GM18861 (cell line): ENCODE results near the gene INPP5A.
"Not testable (repeated sequence)": the region's sequence is repeated elsewhere in the genome, so short reads cannot be mapped to it uniquely, and the experiment has no call there.

ENCODE experiments used
- ATAC-seq: cut with Tn5 transposase; IDR thresholded peaks from one replicate; pipeline ENCODE4 v1.9.1; 2021; ENCODE audit not compliant: unreplicated experiment

Gene INPP5A

GRCh38 chr10:132748545-132749370, 211.2 kb downstream of the INPP5A start:
- no peak for ATAC-seq

GRCh38 chr10:132749371-132749795, 211.8 kb downstream of the INPP5A start:
- ATAC-seq: no peak

GRCh38 chr10:132750936-132751335, 213.3 kb downstream of the INPP5A start:
- no peak for ATAC-seq

GRCh38 chr10:132752378-132752777, 214.8 kb downstream of the INPP5A start:
- no peak for ATAC-seq

GRCh38 chr10:132752961-132753360, 215.4 kb downstream of the INPP5A start:
- no peak for ATAC-seq

- ATAC-seq: no peak
These were observed 216.0 kb downstream of the INPP5A start for GRCh38 chr10:132753596-132753995.

- ATAC-seq: no peak
These were observed 216.5 kb downstream of the INPP5A start for GRCh38 chr10:132754071-132754470.

GRCh38 chr10:132755166-132755711, 217.7 kb downstream of the INPP5A start:
- ATAC-seq: no peak

GRCh38 chr10:132756591-132756990, 219.0 kb downstream of the INPP5A start:
- no peak for ATAC-seq

GRCh38 chr10:132757171-132757570, 219.6 kb downstream of the INPP5A start:
- no peak for ATAC-seq

- no peak for ATAC-seq
These were observed 221.3 kb downstream of the INPP5A start for GRCh38 chr10:132758865-132759264.

- no peak for ATAC-seq
These were observed 223.9 kb downstream of the INPP5A start for GRCh38 chr10:132761395-132762060.

- ATAC-seq: no peak
These were observed 224.7 kb downstream of the INPP5A start for GRCh38 chr10:132762267-132762666.

GRCh38 chr10:132763545-132763944, 226.0 kb downstream of the INPP5A start:
- ATAC-seq: no peak

- ATAC-seq: no peak
These were observed 226.5 kb downstream of the INPP5A start for GRCh38 chr10:132764108-132764507.

- ATAC-seq: no peak
These were observed 227.8 kb downstream of the INPP5A start for GRCh38 chr10:132765435-132765834.

- no peak for ATAC-seq
These were observed 228.7 kb downstream of the INPP5A start for GRCh38 chr10:132766291-132766690.

GRCh38 chr10:132768346-132769248, 231.0 kb downstream of the INPP5A start:
- no peak for ATAC-seq

GRCh38 chr10:132770061-132771021, 232.8 kb downstream of the INPP5A start:
- no peak for ATAC-seq

- not testable (repeated sequence) for ATAC-seq
These were observed 235.2 kb downstream of the INPP5A start for GRCh38 chr10:132772816-132773215.
